ENCODE results near the gene VWA7. TPM values are rescaled to one million over a fixed set of nuclear protein-coding genes. Genes with fewer than 3 reads are reported as not detected.

The VWA7 gene
- total RNA-seq, 2 donors from 2014 or later, result 2.7 to 13.0 TPM

- Histone ChIP-seq H3K36me3 (no peaks in the 10 kb centered on the region), H3K27ac (no peak overlapping the region), H3K4me1 (replicated peaks) (no peaks in the 10 kb centered on the region), H3K4me3 (no peak overlapping the region), H3K27me3 (replicated peaks; ENCODE audit: insufficient read depth) (no peaks in the 10 kb centered on the region), H3K9me3 (no peaks in the 10 kb centered on the region)
- TF ChIP-seq CTCF (IDR thresholded peaks at IDR 0.05), result no peak
- no peak for TF ChIP-seq POLR2A (IDR thresholded peaks at IDR 0.05)
- no peak for TF ChIP-seq POLR2AphosphoS5 (IDR thresholded peaks at IDR 0.05)
- intact Hi-C loops (cut with DNase I), result no loop called here
- DNase-seq (ENCODE audit: low spot score), result no peak
- 66% methylated on average over 7 of the region's 8 CpGs for WGBS
Measured at GRCh38 chr6:31762878-31763618, 14.1 kb downstream of the VWA7 start.

- H3K27me3 ChIP-seq (replicated peaks; ENCODE audit: insufficient read depth), result no peaks in the 10 kb centered on the region
- no peak within 1 kb of the TSS for H3K27ac ChIP-seq
- intact Hi-C loops (cut with DNase I), result no loop called here
- no peak for DNase-seq (ENCODE audit: low spot score)
- H3K36me3 ChIP-seq, result no peaks in the 10 kb centered on the region
- TF ChIP-seq POLR2A (IDR thresholded peaks at IDR 0.05) (no peak), CTCF (IDR thresholded peaks at IDR 0.05) (no peak), POLR2AphosphoS5 (IDR thresholded peaks at IDR 0.05) (no peak)
- H3K4me3 ChIP-seq, result no peak within 1 kb of the TSS
- no peaks in the 10 kb centered on the region for H3K9me3 ChIP-seq
- H3K4me1 ChIP-seq (replicated peaks), result no peaks in the 10 kb centered on the region
- WGBS, result 80% methylated on average over 4 of the region's 4 CpGs
Measured at GRCh38 chr6:31762356-31762755, 14.8 kb downstream of the VWA7 start, which contains the start of gene SAPCD1. Gene SAPCD1 (plus strand): TSS chr6:31762656. CDS start chr6:31763055, 399 bp downstream.

- no peaks in the 10 kb centered on the region for H3K9me3 ChIP-seq
- no peaks in the 10 kb centered on the region for H3K4me1 ChIP-seq (replicated peaks)
- H3K27me3 ChIP-seq (replicated peaks; ENCODE audit: insufficient read depth), result no peaks in the 10 kb centered on the region
- no peak overlapping the region for H3K4me3 ChIP-seq
- no peaks in the 10 kb centered on the region for H3K36me3 ChIP-seq
- DNase-seq (ENCODE audit: low spot score), result no peak
- intact Hi-C loops (cut with DNase I), result no loop called here
- no peak for TF ChIP-seq POLR2A (IDR thresholded peaks at IDR 0.05)
- TF ChIP-seq POLR2AphosphoS5 (IDR thresholded peaks at IDR 0.05), result no peak
- no peak for TF ChIP-seq CTCF (IDR thresholded peaks at IDR 0.05)
- no peak overlapping the region for H3K27ac ChIP-seq
- 97% methylated on average over 8 of the region's 8 CpGs for WGBS
Measured at GRCh38 chr6:31761343-31761742, 15.8 kb downstream of the VWA7 start.

DNA sequence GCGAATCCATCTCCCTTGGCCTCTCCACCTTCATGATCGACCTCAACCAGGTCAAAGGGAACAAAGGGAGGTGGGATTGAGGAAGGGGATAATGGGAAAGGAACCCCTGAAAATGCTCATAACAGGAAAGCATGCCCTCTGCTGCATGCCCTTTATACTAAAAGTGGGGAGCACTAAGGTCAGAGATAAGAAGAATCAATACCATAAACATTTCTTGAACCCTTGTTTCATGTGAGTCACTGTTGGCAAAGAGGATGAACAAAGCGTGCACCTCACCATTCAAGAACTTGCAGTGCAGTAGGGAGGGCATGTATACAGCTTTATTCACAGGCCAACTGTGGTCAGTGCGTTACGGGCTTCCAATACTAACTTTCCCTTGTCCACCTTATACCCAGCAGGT is 16.3 kb downstream of the VWA7 start:
- DNase-seq (ENCODE audit: low spot score), result no peak
- no peak for TF ChIP-seq CTCF (IDR thresholded peaks at IDR 0.05)
- Histone ChIP-seq H3K36me3 (no peaks in the 10 kb centered on the region), H3K27ac (no peak overlapping the region), H3K4me3 (no peak overlapping the region), H3K4me1 (replicated peaks) (no peaks in the 10 kb centered on the region), H3K27me3 (replicated peaks; ENCODE audit: insufficient read depth) (no peaks in the 10 kb centered on the region), H3K9me3 (no peaks in the 10 kb centered on the region)
- WGBS, result 95% methylated on average over 5 of the region's 5 CpGs
- intact Hi-C loops (cut with DNase I), result no loop called here

- H3K27ac ChIP-seq, result no peak overlapping the region
- H3K4me3 ChIP-seq, result no peak overlapping the region
- WGBS, result 89% methylated on average over 2 of the region's 2 CpGs
- no peak for DNase-seq (ENCODE audit: low spot score)
- H3K9me3 ChIP-seq, result no peaks in the 10 kb centered on the region
- no peaks in the 10 kb centered on the region for H3K36me3 ChIP-seq
- intact Hi-C loops (cut with DNase I), result no loop called here
- TF ChIP-seq CTCF (IDR thresholded peaks at IDR 0.05) (no peak), POLR2A (IDR thresholded peaks at IDR 0.05) (no peak), POLR2AphosphoS5 (IDR thresholded peaks at IDR 0.05) (no peak)
- H3K27me3 ChIP-seq (replicated peaks; ENCODE audit: insufficient read depth), result no peaks in the 10 kb centered on the region
- no peaks in the 10 kb centered on the region for H3K4me1 ChIP-seq (replicated peaks)
Measured at GRCh38 chr6:31758281-31758680, 18.8 kb downstream of the VWA7 start.

All from prostate gland (tissue), 2 donors.